NAMALWA (cell line): ENCODE results near the gene LIMA1.
"Not testable (repeated sequence)": the region's sequence is repeated elsewhere in the genome, so short reads cannot be mapped to it uniquely, and the experiment has no call there.

Experiments used
- DNase-seq: peaks from one replicate; pipeline ENCODE4 v3.0.0-alpha.2; 2015; ENCODE audit warnings: low spot score

Gene LIMA1

GRCh38 chr12:50185970-50186663 is 97.2 kb downstream of the LIMA1 start:
- DNase-seq, result no peak

GRCh38 chr12:50185301-50185895 is 97.9 kb downstream of the LIMA1 start:
- DNase-seq, result no peak

GRCh38 chr12:50184261-50184660 is 99.1 kb downstream of the LIMA1 start:
- no peak for DNase-seq

- DNase-seq, result no peak
Observed at GRCh38 chr12:50182461-50182860, 100.9 kb downstream of the LIMA1 start.

- DNase-seq, result no peak
Observed at GRCh38 chr12:50181691-50182090, 101.6 kb downstream of the LIMA1 start.

GRCh38 chr12:50175716-50176026 is 107.6 kb downstream of the LIMA1 start:
- DNase-seq, result no peak

- peak; percentile 71 for DNase-seq
Observed at GRCh38 chr12:50174971-50175715, 108.2 kb downstream of the LIMA1 start.

- peak; percentile 98 for DNase-seq
Observed at GRCh38 chr12:50167049-50167828, 116.1 kb downstream of the LIMA1 start, which contains the start of gene CERS5. Gene CERS5, minus strand, starts transcription at chr12:50167369. Its CDS starts 72 bp downstream, at chr12:50167297.

GRCh38 chr12:50166799-50167048 is 116.6 kb downstream of the LIMA1 start:
- no peak for DNase-seq

GRCh38 chr12:50164963-50165362 is 118.4 kb downstream of the LIMA1 start:
- no peak for DNase-seq

GRCh38 chr12:50162230-50162629 is 121.1 kb downstream of the LIMA1 start:
- no peak for DNase-seq

GRCh38 chr12:50160643-50161042 is 122.7 kb downstream of the LIMA1 start:
- no peak for DNase-seq

GRCh38 chr12:50157259-50157658 is 126.1 kb downstream of the LIMA1 start:
- no peak for DNase-seq

GRCh38 chr12:50156641-50157040 is 126.7 kb downstream of the LIMA1 start:
- DNase-seq, result no peak

GRCh38 chr12:50154947-50155346 is 128.4 kb downstream of the LIMA1 start:
- DNase-seq, result not testable (repeated sequence)

GRCh38 chr12:50151047-50151687 is 132.2 kb downstream of the LIMA1 start:
- DNase-seq, result no peak

GRCh38 chr12:50149311-50149710 is 134.0 kb downstream of the LIMA1 start:
- no peak for DNase-seq

- not testable (repeated sequence) for DNase-seq
Observed at GRCh38 chr12:50148011-50148410, 135.3 kb downstream of the LIMA1 start.

- no peak for DNase-seq
Observed at GRCh38 chr12:50147281-50147680, 136.0 kb downstream of the LIMA1 start.

- DNase-seq, result no peak
Observed at GRCh38 chr12:50145439-50145838, 137.9 kb downstream of the LIMA1 start.

GRCh38 chr12:50142993-50143392 is 140.3 kb downstream of the LIMA1 start:
- no peak for DNase-seq

GRCh38 chr12:50132505-50133135 is 150.7 kb downstream of the LIMA1 start:
- DNase-seq, result peak; percentile 76
